AG04449 (cell line): Measurements from ENCODE around the gene ISCU.
"Not testable (repeated sequence)": the region's sequence is repeated elsewhere in the genome, so short reads cannot be mapped to it uniquely, and the experiment has no call there.

Experiments
- CTCF ChIA-PET: fragments of 350-600 bp; formaldehyde crosslinking; extraction: SDS; loops from one replicate; lab custom pipeline; 2021; ENCODE audit warnings: antibody characterized with exemption; lab: Yijun Ruan, JAX
- POLR2A ChIA-PET: fragments of 400-600, 350-600 bp; formaldehyde crosslinking; extraction: SDS; loops from one replicate; lab custom pipeline; 2020; ENCODE audit warnings: antibody characterized with exemption, inconsistent platforms; lab: Yijun Ruan, JAX
- DNase-seq: peaks from one replicate; pipeline ENCODE4 v3.0.0-alpha.2; 2010; ENCODE audit warnings: low read depth, low spot score
- H3K4me3 ChIP-seq: 2 replicates; pipeline ENCODE4 v1.5.1; 2011; ENCODE audit warnings: low read depth, mild to moderate bottlenecking, control low read depth, low read length
- TF ChIP-seq, protein P1 (sequence below): IDR thresholded peaks from one replicate; pipeline ENCODE4 v1.5.1; 2011; ENCODE audit warnings: mild to moderate bottlenecking, moderate library complexity, low read length, control low read depth, inconsistent platforms; ENCODE audit not compliant: insufficient read depth; ENCODE audit errors: missing control alignments

ISCU gene

DNA sequence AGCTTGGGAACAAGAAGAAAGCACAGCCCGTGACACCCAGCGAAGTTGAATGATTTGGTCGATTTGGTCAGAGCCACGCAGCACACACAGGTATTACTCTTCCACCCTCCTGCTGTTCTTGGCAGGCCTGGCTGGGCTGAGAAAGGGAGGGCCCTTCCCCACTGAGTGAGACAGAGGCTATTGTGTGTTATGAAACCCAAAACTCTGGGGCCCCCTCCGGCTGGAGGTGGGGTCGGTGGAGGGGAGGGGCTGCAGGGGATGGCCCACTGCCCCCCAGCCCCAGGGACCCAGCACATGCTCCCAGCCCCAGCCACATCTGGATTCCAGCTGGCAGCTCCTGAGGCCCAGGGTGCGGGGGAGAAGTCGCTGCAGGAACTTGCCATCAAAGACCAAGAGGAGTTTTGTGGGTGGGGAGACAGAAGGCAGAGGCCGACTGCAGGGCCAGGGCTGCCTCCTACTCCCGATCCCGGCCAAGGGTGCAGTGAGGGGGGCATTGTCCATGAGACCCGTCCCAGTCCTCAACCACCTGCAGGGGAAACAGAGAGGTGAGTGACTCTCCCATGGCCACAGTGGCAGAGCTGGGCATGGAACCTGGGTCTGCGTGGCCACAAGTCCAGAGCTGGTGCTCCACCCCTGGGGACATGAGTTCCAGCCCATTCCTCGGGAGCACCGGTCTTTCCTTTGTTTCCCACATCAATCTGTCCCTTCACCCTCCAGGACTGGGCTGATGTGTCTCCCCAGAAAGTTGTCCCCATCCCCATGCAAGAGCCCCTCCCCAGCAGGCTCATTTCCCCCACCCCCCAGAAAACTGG is 26.8 kb downstream of the ISCU start:
- no peak overlapping the region for H3K4me3 ChIP-seq
- TF ChIP-seq, protein P1, sequence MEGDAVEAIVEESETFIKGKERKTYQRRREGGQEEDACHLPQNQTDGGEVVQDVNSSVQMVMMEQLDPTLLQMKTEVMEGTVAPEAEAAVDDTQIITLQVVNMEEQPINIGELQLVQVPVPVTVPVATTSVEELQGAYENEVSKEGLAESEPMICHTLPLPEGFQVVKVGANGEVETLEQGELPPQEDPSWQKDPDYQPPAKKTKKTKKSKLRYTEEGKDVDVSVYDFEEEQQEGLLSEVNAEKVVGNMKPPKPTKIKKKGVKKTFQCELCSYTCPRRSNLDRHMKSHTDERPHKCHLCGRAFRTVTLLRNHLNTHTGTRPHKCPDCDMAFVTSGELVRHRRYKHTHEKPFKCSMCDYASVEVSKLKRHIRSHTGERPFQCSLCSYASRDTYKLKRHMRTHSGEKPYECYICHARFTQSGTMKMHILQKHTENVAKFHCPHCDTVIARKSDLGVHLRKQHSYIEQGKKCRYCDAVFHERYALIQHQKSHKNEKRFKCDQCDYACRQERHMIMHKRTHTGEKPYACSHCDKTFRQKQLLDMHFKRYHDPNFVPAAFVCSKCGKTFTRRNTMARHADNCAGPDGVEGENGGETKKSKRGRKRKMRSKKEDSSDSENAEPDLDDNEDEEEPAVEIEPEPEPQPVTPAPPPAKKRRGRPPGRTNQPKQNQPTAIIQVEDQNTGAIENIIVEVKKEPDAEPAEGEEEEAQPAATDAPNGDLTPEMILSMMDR = no peak
- CTCF ChIA-PET = interaction anchor here (0.6 to 5.7 kb wide), 4 partner anchors 13 to 30 kb away, joined by 3 to 51 read pairs (median 4); no protein-coding TSS in a partner anchor
- no peak for DNase-seq
- POLR2A ChIA-PET = no interaction called here

DNA sequence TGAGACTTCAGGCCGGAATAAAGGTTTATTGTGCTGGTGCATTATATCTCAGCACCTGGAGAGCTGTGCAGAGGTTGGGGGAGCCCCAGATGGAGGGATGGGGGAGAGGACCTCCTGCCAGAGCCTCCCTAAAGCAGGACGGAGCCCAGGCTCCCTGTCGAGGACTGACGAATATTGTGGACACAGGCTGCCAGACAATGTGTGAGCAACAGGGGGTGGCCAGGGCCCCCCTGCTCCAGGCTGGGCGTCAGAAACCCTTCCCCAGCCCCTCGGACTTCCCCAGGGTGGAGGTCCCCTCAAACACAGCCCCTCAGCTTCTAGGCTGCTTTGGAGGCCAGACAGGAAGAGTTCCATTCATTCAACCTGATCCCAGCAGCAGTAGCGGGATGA is 27.4 kb downstream of the ISCU start:
- ChIA-PET CTCF (interaction anchor here (1.0 to 5.7 kb wide), 2 partner anchors 19 to 29 kb away, joined by 4 to 51 read pairs; no protein-coding TSS in a partner anchor), POLR2A (no interaction called here)
- no peak overlapping the region for H3K4me3 ChIP-seq
- DNase-seq = no peak
- TF ChIP-seq, protein P1 = no peak

DNA sequence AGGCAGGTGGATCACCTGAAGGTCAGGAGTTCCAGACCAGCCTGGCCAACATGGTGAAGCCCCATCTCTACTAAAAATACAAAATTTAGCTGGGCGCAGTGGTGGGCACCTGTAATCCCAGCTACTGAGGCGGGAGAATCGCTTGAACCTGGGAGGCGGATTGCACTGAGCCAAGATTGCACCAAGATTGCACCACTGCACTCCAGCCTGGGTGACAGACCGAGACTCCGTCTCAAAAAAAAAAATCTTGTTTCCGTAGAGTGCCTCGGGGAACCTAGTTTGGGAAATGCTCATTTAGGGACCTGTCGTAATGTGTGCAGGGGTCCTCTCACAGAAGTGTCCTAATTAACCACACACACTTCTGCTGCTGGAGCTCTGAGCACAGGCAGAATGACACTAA is 28.1 kb downstream of the ISCU start:
- POLR2A ChIA-PET, DNase-seq, H3K4me3 ChIP-seq: not testable (repeated sequence)
- CTCF ChIA-PET = interaction anchor here (1.0 to 5.7 kb wide), 3 partner anchors 13 to 28 kb away, joined by 3 to 51 read pairs (median 4); no protein-coding TSS in a partner anchor

DNA sequence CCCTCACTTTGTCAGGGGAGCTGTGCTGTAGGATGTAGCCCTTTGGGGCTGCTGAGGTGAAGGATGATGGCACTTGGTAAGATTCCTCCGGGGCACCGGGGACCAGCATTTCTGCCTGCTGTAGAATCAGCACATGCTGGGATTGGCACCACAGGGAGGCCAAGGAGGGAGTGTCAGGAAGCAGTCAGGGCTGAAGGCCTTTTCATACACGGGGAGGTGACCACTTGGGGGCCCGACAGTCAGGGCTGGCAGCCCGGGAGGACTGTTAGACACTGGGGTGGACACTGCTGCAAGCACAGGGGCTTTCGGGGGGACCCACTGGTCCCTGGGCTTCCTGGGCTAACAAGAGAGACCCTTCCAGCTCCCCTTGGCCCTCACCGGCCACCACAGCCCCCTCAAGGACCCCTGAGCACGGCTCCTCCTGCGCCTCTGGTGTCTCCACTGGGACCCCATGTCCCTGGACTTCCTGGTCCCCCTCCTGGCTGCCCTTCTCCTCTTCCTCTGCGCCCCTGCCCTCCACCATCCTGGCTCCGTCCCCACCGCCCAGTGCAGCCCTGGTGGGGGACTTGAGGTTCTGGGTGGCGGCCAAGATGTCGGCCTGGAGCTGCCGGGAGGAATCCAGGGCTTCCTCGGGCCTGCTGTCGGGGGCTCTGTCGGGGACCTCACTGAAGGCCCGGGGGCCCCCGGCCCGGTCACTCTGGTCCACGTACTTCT is 29.0 kb downstream of the ISCU start:
- POLR2A ChIA-PET = no interaction called here
- TF ChIP-seq, protein P1 = no peak
- no peak for DNase-seq
- H3K4me3 ChIP-seq = no peak overlapping the region
- CTCF ChIA-PET = interaction anchor here (1.0 kb wide), 1 partner anchor 12 kb away, joined by 3 read pairs; no protein-coding TSS in a partner anchor

DNA sequence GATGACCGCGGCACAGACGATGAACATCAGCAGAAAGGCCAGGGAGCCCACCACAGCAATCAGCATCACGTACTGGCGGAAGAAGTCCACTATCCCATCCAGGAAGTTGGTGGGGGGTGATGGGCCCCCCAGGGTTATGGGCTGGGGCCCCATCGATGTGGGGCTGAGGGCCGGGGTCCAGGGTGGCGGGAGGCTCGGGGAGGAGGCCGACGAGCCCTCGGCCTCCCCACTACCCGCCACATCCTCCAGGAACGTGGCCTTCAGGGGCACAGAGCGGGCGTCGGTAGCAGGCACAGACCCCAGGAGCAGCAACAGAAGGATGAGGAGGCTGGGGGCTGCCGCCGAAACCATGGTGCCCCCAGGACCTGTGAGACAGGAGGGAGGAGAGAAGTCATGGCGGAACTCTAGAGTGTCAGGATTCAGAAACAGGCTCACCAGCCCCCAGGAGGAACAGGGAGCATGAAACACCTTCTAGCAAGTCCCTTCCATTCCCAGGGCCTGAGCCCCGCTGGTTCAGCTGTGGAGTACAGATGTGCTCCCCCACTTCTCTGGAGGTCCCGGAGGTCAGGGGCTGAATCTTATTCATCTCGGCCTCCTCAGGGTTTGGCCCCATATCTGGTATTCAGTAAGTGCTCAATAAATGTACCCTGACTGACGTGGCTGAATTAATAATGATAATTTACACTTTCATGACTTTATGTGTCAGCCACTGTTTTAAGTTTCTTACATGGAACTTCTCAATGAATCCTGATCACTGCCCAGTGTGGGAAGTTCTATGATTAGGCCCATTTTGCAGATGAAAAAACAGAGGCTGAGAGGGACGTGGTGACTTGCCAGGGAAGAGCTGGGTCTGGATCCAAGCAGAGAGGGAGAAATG is 29.9 kb downstream of the ISCU start:
- POLR2A ChIA-PET = no interaction called here
- TF ChIP-seq, protein P1 = no peak
- no peak for DNase-seq
- H3K4me3 ChIP-seq = no peak overlapping the region
- CTCF ChIA-PET = interaction anchor here (2.1 to 6.8 kb wide), 2 partner anchors 21 to 25 kb away, joined by 11 to 60 read pairs; no protein-coding TSS in a partner anchor

DNA sequence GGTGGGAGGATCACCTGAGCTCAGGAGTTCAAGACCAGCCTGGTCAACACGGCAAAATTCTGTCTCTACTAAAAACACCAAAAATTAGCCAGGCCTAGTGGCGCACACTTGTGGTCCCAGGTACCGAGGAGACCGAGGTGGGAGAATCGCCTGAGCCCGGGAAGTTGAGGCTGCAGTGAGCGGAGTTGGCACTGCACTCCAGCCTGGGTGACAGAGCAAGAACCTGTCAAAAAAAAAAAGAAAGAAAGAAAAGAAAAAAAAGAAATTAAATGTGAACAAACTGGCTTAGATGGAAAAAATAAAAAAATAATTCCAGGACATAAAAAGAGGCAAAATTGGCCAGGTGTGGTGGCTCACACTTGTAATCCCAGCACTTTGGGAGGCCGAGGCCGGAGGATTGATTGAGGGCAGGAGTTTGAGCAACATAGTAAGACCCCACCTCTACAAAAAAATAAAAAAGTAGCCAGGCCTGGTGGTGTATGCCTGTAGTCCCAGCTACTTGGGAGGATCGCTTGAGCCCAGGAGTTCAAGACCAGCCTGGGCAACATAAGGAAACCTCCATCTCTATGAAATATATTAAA is 32.0 kb downstream of the ISCU start:
- CTCF ChIA-PET = interaction anchor here (0.8 to 6.8 kb wide), 5 partner anchors 10 to 31 kb away, joined by 3 to 60 read pairs (median 5); no protein-coding TSS in a partner anchor
- POLR2A ChIA-PET = no interaction called here

More for the DNA sequence above, 32.0 kb downstream of the ISCU start:
- TF ChIP-seq, protein P1 = no peak
- no peak for DNase-seq
- no peak overlapping the region for H3K4me3 ChIP-seq
